IPS-15b (cell line): Measurements from ENCODE around the gene LSM10.
A peak's percentile ranks its signal among the peaks of the same experiment; 100 is the strongest.

Experiments
- H3K27me3 ChIP-seq: one replicate; pipeline ENCODE4 v1.6.1; 2013; ENCODE audit warnings: low read length; ENCODE audit not compliant: control insufficient read depth, insufficient read depth
- H3K36me3 ChIP-seq: one replicate; pipeline ENCODE4 v1.6.1; 2013; ENCODE audit warnings: low read length; ENCODE audit not compliant: control insufficient read depth, insufficient read depth
- H3K4me1 ChIP-seq: one replicate; pipeline ENCODE4 v1.6.1; 2013; ENCODE audit warnings: mild to moderate bottlenecking, low read length; ENCODE audit not compliant: control insufficient read depth, insufficient read depth
- H3K4me3 ChIP-seq: one replicate; pipeline ENCODE4 v1.5.1; 2013; ENCODE audit warnings: low read depth, low read length
- H3K9ac ChIP-seq: one replicate; pipeline ENCODE4 v1.6.1; 2013; ENCODE audit warnings: low read depth, mild to moderate bottlenecking, low read length
- H3K9me3 ChIP-seq: one replicate; pipeline ENCODE4 v1.6.1; 2013; ENCODE audit warnings: mild to moderate bottlenecking, low read length; ENCODE audit not compliant: control insufficient read depth, insufficient read depth

LSM10 gene

GRCh38 chr1:36380782-36381181 lies 16.9 kb downstream of the LSM10 start:
- Histone ChIP-seq H3K36me3 (no peaks in the 10 kb centered on the region), H3K4me3 (no peak overlapping the region), H3K27me3 (no peaks in the 10 kb centered on the region), H3K9ac (no peak overlapping the region), H3K4me1 (peaks cover 5% of the 10 kb centered on the region), H3K9me3 (no peaks in the 10 kb centered on the region)

GRCh38 chr1:36380143-36380619 lies 17.5 kb downstream of the LSM10 start:
- H3K9ac ChIP-seq = no peak overlapping the region
- H3K36me3 ChIP-seq = no peaks in the 10 kb centered on the region
- no peak overlapping the region for H3K4me3 ChIP-seq
- no peaks in the 10 kb centered on the region for H3K9me3 ChIP-seq
- H3K4me1 ChIP-seq = peaks cover 5% of the 10 kb centered on the region
- H3K27me3 ChIP-seq = no peaks in the 10 kb centered on the region

- H3K9ac ChIP-seq = no peak overlapping the region
Observed at GRCh38 chr1:36377791-36378492, 19.8 kb downstream of the LSM10 start.

GRCh38 chr1:36372617-36373016 lies 25.1 kb downstream of the LSM10 start:
- Histone ChIP-seq H3K27me3 (no peaks in the 10 kb centered on the region), H3K36me3 (peaks cover 2% of the 10 kb centered on the region), H3K9me3 (no peaks in the 10 kb centered on the region), H3K4me1 (peaks cover 25% of the 10 kb centered on the region), H3K4me3 (no peak overlapping the region), H3K9ac (no peak overlapping the region)

More at GRCh38 chr1:36377791-36378492, 19.8 kb downstream of the LSM10 start:
- Histone ChIP-seq H3K9me3 (no peaks in the 10 kb centered on the region), H3K27me3 (no peaks in the 10 kb centered on the region), H3K36me3 (no peaks in the 10 kb centered on the region), H3K4me1 (peaks cover 16% of the 10 kb centered on the region), H3K4me3 (no peak overlapping the region)

GRCh38 chr1:36369061-36369861 lies 28.4 kb downstream of the LSM10 start:
- no peaks in the 10 kb centered on the region for H3K9me3 ChIP-seq
- no peak overlapping the region for H3K4me3 ChIP-seq
- H3K27me3 ChIP-seq = no peaks in the 10 kb centered on the region
- H3K4me1 ChIP-seq = peaks cover 25% of the 10 kb centered on the region
- H3K9ac ChIP-seq = no peak overlapping the region
- H3K36me3 ChIP-seq = peaks cover 4% of the 10 kb centered on the region

- H3K4me1 ChIP-seq = peaks cover 14% of the 10 kb centered on the region
- no peak overlapping the region for H3K9ac ChIP-seq
Observed at GRCh38 chr1:36367798-36368197, 29.9 kb downstream of the LSM10 start.

GRCh38 chr1:36367066-36367465 lies 30.6 kb downstream of the LSM10 start:
- Histone ChIP-seq H3K4me1 (peaks cover 12% of the 10 kb centered on the region), H3K9me3 (no peaks in the 10 kb centered on the region), H3K27me3 (no peaks in the 10 kb centered on the region), H3K36me3 (peaks cover 4% of the 10 kb centered on the region), H3K4me3 (no peak overlapping the region), H3K9ac (no peak overlapping the region)

More at GRCh38 chr1:36367798-36368197, 29.9 kb downstream of the LSM10 start:
- Histone ChIP-seq H3K4me3 (no peak overlapping the region), H3K36me3 (peaks cover 4% of the 10 kb centered on the region), H3K9me3 (no peaks in the 10 kb centered on the region), H3K27me3 (no peaks in the 10 kb centered on the region)

GRCh38 chr1:36366091-36366661 lies 31.5 kb downstream of the LSM10 start:
- peak overlapping the region; percentile 54 for H3K9ac ChIP-seq
- peaks cover 4% of the 10 kb centered on the region for H3K36me3 ChIP-seq
- H3K4me1 ChIP-seq = peaks cover 12% of the 10 kb centered on the region
- H3K9me3 ChIP-seq = no peaks in the 10 kb centered on the region
- no peak overlapping the region for H3K4me3 ChIP-seq
- no peaks in the 10 kb centered on the region for H3K27me3 ChIP-seq

GRCh38 chr1:36365381-36365780 lies 32.3 kb downstream of the LSM10 start:
- Histone ChIP-seq H3K9me3 (no peaks in the 10 kb centered on the region), H3K4me1 (peaks cover 12% of the 10 kb centered on the region), H3K27me3 (no peaks in the 10 kb centered on the region), H3K36me3 (peaks cover 4% of the 10 kb centered on the region), H3K9ac (no peak overlapping the region), H3K4me3 (no peak overlapping the region)

- no peak overlapping the region for H3K4me3 ChIP-seq
- peaks cover 14% of the 10 kb centered on the region for H3K36me3 ChIP-seq
- no peaks in the 10 kb centered on the region for H3K27me3 ChIP-seq
- H3K9me3 ChIP-seq = no peaks in the 10 kb centered on the region
- no peak overlapping the region for H3K9ac ChIP-seq
- no peaks in the 10 kb centered on the region for H3K4me1 ChIP-seq
Observed at GRCh38 chr1:36359911-36360550, 37.7 kb downstream of the LSM10 start.

GRCh38 chr1:36359383-36359782 lies 38.3 kb downstream of the LSM10 start:
- Histone ChIP-seq H3K4me3 (no peak overlapping the region), H3K27me3 (no peaks in the 10 kb centered on the region), H3K4me1 (no peaks in the 10 kb centered on the region), H3K9me3 (no peaks in the 10 kb centered on the region), H3K36me3 (peaks cover 19% of the 10 kb centered on the region), H3K9ac (no peak overlapping the region)
